DOHH2 (cell line): ENCODE results near the gene COMMD8.

Experiments used
- H3F3A ChIP-seq: fragments of 200-600 bp; sonication (generic), shearing (Covaris generic); 2 replicates; pipeline ENCODE4 v1.6.0; 2016; ENCODE audit warnings: antibody characterized with exemption, mild to moderate bottlenecking; ENCODE audit not compliant: control insufficient read depth, insufficient read depth
- H3K27ac ChIP-seq: fragments of 200-600 bp; sonication (generic); 2 replicates; pipeline ENCODE4 v1.5.1; 2014; ENCODE audit warnings: low read depth, mild to moderate bottlenecking, low read length, moderate library complexity
- H3K27me3 ChIP-seq: fragments of 200-600 bp; sonication (generic); 2 replicates; pipeline ENCODE4 v1.6.1; 2014; ENCODE audit warnings: mild to moderate bottlenecking, low read length, mixed read lengths; ENCODE audit not compliant: control insufficient read depth
- H3K36me3 ChIP-seq: fragments of 200-600 bp; sonication (generic); 2 replicates; pipeline ENCODE4 v1.6.1; 2014; ENCODE audit warnings: mild to moderate bottlenecking, low read length, moderate library complexity, mixed read lengths; ENCODE audit not compliant: control insufficient read depth
- H3K4me1 ChIP-seq: fragments of 200-600 bp; sonication (generic); 2 replicates; pipeline ENCODE4 v1.6.1; 2014; ENCODE audit warnings: mild to moderate bottlenecking, low read length, mixed read lengths; ENCODE audit not compliant: control insufficient read depth
- H3K4me2 ChIP-seq: fragments of 200-600 bp; sonication (generic); 2 replicates; pipeline ENCODE4 v1.6.0; 2014; ENCODE audit warnings: mild to moderate bottlenecking, low read length, moderate library complexity
- H3K4me3 ChIP-seq: fragments of 200-600 bp; sonication (generic); 2 replicates; pipeline ENCODE4 v1.5.1; 2014; ENCODE audit warnings: mild to moderate bottlenecking, low read length, mixed read lengths
- H3K79me2 ChIP-seq: fragments of 200-600 bp; sonication (generic); 2 replicates; pipeline ENCODE4 v1.6.1; 2014; ENCODE audit warnings: mild to moderate bottlenecking, low read length, mixed read lengths; ENCODE audit not compliant: control insufficient read depth
- H3K9me2 ChIP-seq: fragments of 200-600 bp; sonication (generic); replicated peaks from 2 replicates; pipeline ENCODE4 v1.6.1; 2014; ENCODE audit warnings: mild to moderate bottlenecking, low read length, mixed read lengths; ENCODE audit not compliant: control insufficient read depth
- H3K9me3 ChIP-seq: fragments of 200-600 bp; sonication (generic); 2 replicates; pipeline ENCODE4 v1.6.1; 2014; ENCODE audit warnings: antibody characterized with exemption, low read length, mixed read lengths; ENCODE audit not compliant: control insufficient read depth, insufficient read depth
- H4K20me1 ChIP-seq: fragments of 200-600 bp; sonication (generic); 2 replicates; pipeline ENCODE4 v1.6.0; 2014; ENCODE audit warnings: low read depth, mild to moderate bottlenecking, antibody characterized with exemption, low read length, moderate library complexity; ENCODE audit not compliant: control insufficient read depth, insufficient read depth
- CTCF ChIP-seq: fragments of 200-600 bp; sonication (generic); IDR thresholded peaks from one replicate; pipeline ENCODE4 v1.5.1; 2014; ENCODE audit warnings: antibody characterized with exemption, mild to moderate bottlenecking, low read depth, low read length; ENCODE audit not compliant: poor library complexity, severe bottlenecking
- EZH2phosphoT487 ChIP-seq: fragments of 200-600 bp; sonication (generic); IDR thresholded peaks from 2 replicates; pipeline ENCODE4 v1.6.1; 2017; ENCODE audit warnings: borderline replicate concordance, mild to moderate bottlenecking, antibody characterized with exemption, low read length, moderate library complexity, mixed read lengths

COMMD8 gene

GRCh38 chr4:47415719-47416118 is 47.8 kb downstream of the COMMD8 start:
- Histone ChIP-seq H3K4me3 (no peak overlapping the region), H3K9me2 (no peaks in the 10 kb centered on the region), H3K27me3 (no peaks in the 10 kb centered on the region), H3K27ac (no peak overlapping the region), H3K36me3 (no peaks in the 10 kb centered on the region; the same call in 1 of the 2 replicates), H4K20me1 (no peaks in the 10 kb centered on the region), H3K79me2 (no peaks in the 10 kb centered on the region), H3K4me2 (no peak overlapping the region), H3K9me3 (no peaks in the 10 kb centered on the region), H3F3A (peaks cover 7% of the 10 kb centered on the region; the same call in 1 of the 2 replicates), H3K4me1 (peaks cover 44% of the 10 kb centered on the region)
- TF ChIP-seq CTCF = no peak
- TF ChIP-seq EZH2phosphoT487 = no peak

- peak overlapping the region; percentile 43 for H3K4me2 ChIP-seq
- H3K27ac ChIP-seq = peak overlapping the region; percentile 80
- TF ChIP-seq CTCF = no peak
- no peaks in the 10 kb centered on the region; the same call in 1 of the 2 replicates for H3K36me3 ChIP-seq
- no peaks in the 10 kb centered on the region for H3K79me2 ChIP-seq
- peaks cover 49% of the 10 kb centered on the region for H3K4me1 ChIP-seq
- H4K20me1 ChIP-seq = no peaks in the 10 kb centered on the region
- no peaks in the 10 kb centered on the region for H3K9me2 ChIP-seq
- H3F3A ChIP-seq = peaks cover 7% of the 10 kb centered on the region; the same call in 1 of the 2 replicates
- H3K9me3 ChIP-seq = no peaks in the 10 kb centered on the region
- H3K4me3 ChIP-seq = peak overlapping the region; percentile 19
- H3K27me3 ChIP-seq = no peaks in the 10 kb centered on the region
These were observed 50.0 kb downstream of the COMMD8 start for GRCh38 chr4:47413521-47413920.

GRCh38 chr4:47410271-47410670 is 53.2 kb downstream of the COMMD8 start:
- no peaks in the 10 kb centered on the region; the same call in 1 of the 2 replicates for H3K36me3 ChIP-seq
- H3F3A ChIP-seq = peaks cover 7% of the 10 kb centered on the region; the same call in 1 of the 2 replicates
- H4K20me1 ChIP-seq = no peaks in the 10 kb centered on the region
- no peaks in the 10 kb centered on the region for H3K27me3 ChIP-seq
- no peak overlapping the region for H3K4me2 ChIP-seq
- peaks cover 43% of the 10 kb centered on the region for H3K4me1 ChIP-seq
- H3K4me3 ChIP-seq = no peak overlapping the region
- no peaks in the 10 kb centered on the region for H3K9me3 ChIP-seq
- no peak for TF ChIP-seq EZH2phosphoT487
- TF ChIP-seq CTCF = no peak
- no peaks in the 10 kb centered on the region for H3K9me2 ChIP-seq
- no peak overlapping the region for H3K27ac ChIP-seq
- H3K79me2 ChIP-seq = no peaks in the 10 kb centered on the region

- TF ChIP-seq CTCF (no peak), EZH2phosphoT487 (no peak)
- H3F3A ChIP-seq = no peaks in the 10 kb centered on the region
- no peaks in the 10 kb centered on the region for H3K36me3 ChIP-seq
- no peaks in the 10 kb centered on the region for H4K20me1 ChIP-seq
- no peak overlapping the region for H3K4me2 ChIP-seq
- no peak overlapping the region for H3K4me3 ChIP-seq
- H3K27me3 ChIP-seq = no peaks in the 10 kb centered on the region
- H3K9me3 ChIP-seq = no peaks in the 10 kb centered on the region
- no peaks in the 10 kb centered on the region; the same call in 1 of the 2 replicates for H3K9me2 ChIP-seq
- H3K27ac ChIP-seq = no peak overlapping the region
- peaks cover 18% of the 10 kb centered on the region for H3K4me1 ChIP-seq
- H3K79me2 ChIP-seq = no peaks in the 10 kb centered on the region
These were observed 57.1 kb downstream of the COMMD8 start for GRCh38 chr4:47406408-47406807.
